Gastroesophageal sphincter (tissue), 4 donors: ENCODE measurements around the gene CEACAM6. TPM values are rescaled to one million over a fixed set of nuclear protein-coding genes. Genes with fewer than 3 reads are reported as not detected.
A peak's percentile ranks its signal among the peaks of the same experiment; 100 is the strongest.
"Not testable (repeated sequence)": the region's sequence is repeated elsewhere in the genome, so short reads cannot be mapped to it uniquely, and the experiment has no call there.

Experiments used
- ATAC-seq: fragments of 150-250 bp; one replicate; pipeline ENCODE4 v1.9.1; 2016; ENCODE audit warnings: mild to moderate bottlenecking, moderate library complexity
- H3K27ac ChIP-seq, 4 donors: fragments of 200-600 bp; sonication (generic) in 3 of 4; 1 replicate in 3 of 4; 2 replicates in 1 of 4; pipeline ENCODE4 v1.5.1; 2016 to 2019
- H3K27me3 ChIP-seq: fragments of 200-600 bp; sonication (generic); one replicate; pipeline ENCODE4 v1.5.1; 2019
- H3K36me3 ChIP-seq, 2 donors: fragments of 200-600 bp; sonication (generic); one replicate each; pipeline ENCODE4 v1.5.1; 2019; ENCODE audit warnings: control low read depth in 1 of 2
- H3K4me1 ChIP-seq, 3 donors: fragments of 200-600 bp; sonication (generic); 1 replicate in 2 of 3; 2 replicates in 1 of 3; pipeline ENCODE4 v1.5.1; 2016 to 2019; ENCODE audit warnings: control low read depth in 2 of 3
- H3K4me3 ChIP-seq, 2 donors: fragments of 200-600 bp; sonication (generic); one replicate each; pipeline ENCODE4 v1.5.1; 2019; ENCODE audit warnings: mild to moderate bottlenecking in 1 of 2, moderate library complexity in 1 of 2
- H3K9me3 ChIP-seq, 3 donors: fragments of 200-600 bp; sonication (generic); one replicate each; pipeline ENCODE4 v1.5.1; 2017 to 2019; ENCODE audit warnings: control low read depth in 2 of 3
- CTCF ChIP-seq, 4 experiments: fragments of 200-600 bp in 2 of 4; fragments of 450-650 bp in 2 of 4; sonication (generic) in 1 of 4; IDR thresholded peaks; one replicate each; pipeline ENCODE4 v1.5.1; 2017 to 2019; ENCODE audit warnings: antibody characterized with exemption in 4 of 4, mild to moderate bottlenecking in 2 of 4, moderate library complexity in 2 of 4
- EP300 ChIP-seq: sonication (generic); formaldehyde crosslinking; IDR thresholded peaks from one replicate; pipeline ENCODE4 v1.6.1; 2017; ENCODE audit warnings: antibody characterized with exemption, mild to moderate bottlenecking
- POLR2A ChIP-seq, 2 donors: fragments of 450-650 bp; IDR thresholded peaks; one replicate each; pipeline ENCODE4 v1.6.1; 2017; ENCODE audit warnings: antibody characterized with exemption in 2 of 2, mild to moderate bottlenecking in 2 of 2, moderate library complexity in 1 of 2
- POLR2AphosphoS5 ChIP-seq: sonication (generic); formaldehyde crosslinking; IDR thresholded peaks from one replicate; pipeline ENCODE4 v1.6.1; 2017; ENCODE audit warnings: antibody characterized with exemption
- WGBS, 2 donors: methylation state at CpG; one replicate each; pipeline ENCODE4 v1.1.5; 2018; ENCODE audit warnings: low coverage in 1 of 2; 5-methylcytosine and 5-hydroxymethylcytosine counted together
- total RNA-seq, 4 donors: library from RNA; depleted of rRNA; stranded (reverse); fragments of >200 nt; gene quantifications; one replicate each; pipeline ENCODE4 v1.1.0, GENCODE V29; 2016

The CEACAM6 gene
- total RNA-seq, 4 donors from 2014 or later, result 0.78 to 30.2 TPM; not detected in 2

DNA sequence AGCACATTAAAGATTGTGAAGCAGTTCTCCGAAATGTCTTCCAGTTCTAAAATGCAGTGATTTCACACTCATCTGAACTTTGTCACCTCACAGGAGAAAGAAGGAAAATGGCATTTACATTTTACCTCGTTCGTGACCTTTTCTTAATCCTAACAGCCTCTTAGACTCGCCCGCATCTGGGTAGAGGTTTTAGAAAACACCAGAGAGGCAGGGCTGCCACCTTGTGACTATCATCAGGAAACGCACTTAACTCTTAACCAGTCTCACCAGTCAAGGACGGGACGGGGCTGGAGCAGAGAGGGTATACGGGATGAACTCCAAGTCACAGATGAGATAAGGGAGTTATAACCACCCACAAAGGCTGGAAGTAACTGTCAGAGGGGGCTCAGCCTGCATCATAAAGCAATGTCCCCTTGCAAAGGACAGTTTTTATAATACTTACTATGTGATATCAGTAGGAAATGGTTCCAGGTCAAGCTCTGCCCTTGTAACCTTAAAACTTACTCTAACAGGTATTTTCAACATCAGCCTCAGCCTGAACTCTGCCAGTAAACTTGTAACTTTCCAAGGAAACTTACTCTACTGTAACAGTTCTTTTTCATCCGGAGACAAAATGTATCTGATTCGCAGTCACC, 8.6 kb upstream of the CEACAM6 start:
- TF ChIP-seq CTCF (IDR thresholded peaks at IDR 0.05) (peak in 2 of 4 experiments; percentile 21 to 35), POLR2A (IDR thresholded peaks at IDR 0.05) (no peak)
- Histone ChIP-seq H3K4me3 (no peak overlapping the region), H3K4me1 (no peaks in the 10 kb centered on the region), H3K27me3 (peaks cover 63% of the 10 kb centered on the region), H3K36me3 (no peaks in the 10 kb centered on the region), H3K27ac (no peak overlapping the region), H3K9me3 (no peaks in the 10 kb centered on the region)
- 24 to 32% methylated on average over 6 to 8 of the region's 11 CpGs for WGBS, 2 donors
- ATAC-seq, result no peak

DNA sequence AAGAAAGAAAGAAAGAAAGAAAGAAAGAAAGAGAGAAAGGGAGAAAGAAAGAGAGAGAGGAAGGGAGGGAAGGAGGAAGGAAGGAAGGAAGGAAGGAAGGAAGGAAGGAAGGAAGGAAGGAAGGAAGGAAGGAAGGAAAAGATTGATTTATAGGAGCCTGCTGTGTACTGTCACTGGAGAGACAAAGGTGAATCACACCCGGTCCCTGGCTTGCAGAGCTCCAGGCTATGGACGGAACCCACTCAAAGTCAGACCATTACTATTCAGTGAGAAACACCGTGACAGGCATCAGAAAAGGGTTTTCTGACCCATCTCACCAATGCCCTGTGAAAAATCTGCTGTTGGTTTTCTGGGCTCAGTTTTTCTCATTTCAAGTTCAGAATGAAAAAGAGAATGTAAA, 7.3 kb upstream of the CEACAM6 start:
- no peak overlapping the region for H3K27ac ChIP-seq
- peaks cover 65% of the 10 kb centered on the region for H3K27me3 ChIP-seq
- no peak overlapping the region for H3K4me3 ChIP-seq
- no peaks in the 10 kb centered on the region for H3K9me3 ChIP-seq
- no peak for TF ChIP-seq EP300
- TF ChIP-seq POLR2A (IDR thresholded peaks at IDR 0.05), result no peak
- no peak for TF ChIP-seq CTCF (IDR thresholded peaks at IDR 0.05)
- no peak for TF ChIP-seq POLR2AphosphoS5
- no peak for ATAC-seq
- 47 to 65% methylated on average over 3 of the region's 3 CpGs for WGBS, 2 donors
- H3K36me3 ChIP-seq, result no peaks in the 10 kb centered on the region
- H3K4me1 ChIP-seq, result no peaks in the 10 kb centered on the region

GRCh38 chr19:41750248-41751134, 4.8 kb upstream of the CEACAM6 start:
- H3K9me3 ChIP-seq, H3K4me1 ChIP-seq, H3K4me3 ChIP-seq, ATAC-seq, H3K27ac ChIP-seq, H3K36me3 ChIP-seq: not testable (repeated sequence)
- H3K27me3 ChIP-seq, result peaks cover 64% of the 10 kb centered on the region
- WGBS, 2 donors, result 41 to 48% methylated on average over 4 of the region's 10 CpGs

DNA sequence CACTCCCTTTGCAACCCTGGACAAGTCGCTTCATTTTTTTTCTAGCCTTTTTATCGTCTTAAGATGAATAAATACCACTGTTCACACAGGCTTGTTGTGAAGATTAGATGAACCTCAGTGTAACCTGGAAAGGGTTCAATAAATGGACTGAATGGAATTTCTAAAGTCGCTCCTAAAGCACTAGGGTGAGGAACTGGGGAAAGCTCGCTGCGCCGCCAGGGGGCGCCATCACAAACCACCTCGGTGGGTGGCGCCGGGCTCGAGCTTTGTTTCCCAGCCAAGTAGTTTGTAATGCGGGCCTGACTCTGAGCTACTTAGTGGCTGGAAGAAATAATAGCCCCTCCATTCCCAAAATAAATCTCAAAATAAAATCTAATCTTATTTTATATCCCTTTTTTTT, 2.2 kb upstream of the CEACAM6 start:
- 4% methylated on average over 10 to 12 of the region's 12 CpGs for WGBS, 2 donors
- ATAC-seq, result no peak
- no peak for TF ChIP-seq EP300
- peak in 2 of 4 experiments; percentile 25 to 63 for TF ChIP-seq CTCF (IDR thresholded peaks at IDR 0.05)
- TF ChIP-seq POLR2A (IDR thresholded peaks at IDR 0.05), result no peak
- TF ChIP-seq POLR2AphosphoS5, result no peak
- Histone ChIP-seq H3K4me3 (no peak overlapping the region), H3K27ac (no peak overlapping the region), H3K4me1 (no peaks in the 10 kb centered on the region), H3K36me3 (no peaks in the 10 kb centered on the region), H3K27me3 (peaks cover 44% of the 10 kb centered on the region), H3K9me3 (no peaks in the 10 kb centered on the region)

DNA sequence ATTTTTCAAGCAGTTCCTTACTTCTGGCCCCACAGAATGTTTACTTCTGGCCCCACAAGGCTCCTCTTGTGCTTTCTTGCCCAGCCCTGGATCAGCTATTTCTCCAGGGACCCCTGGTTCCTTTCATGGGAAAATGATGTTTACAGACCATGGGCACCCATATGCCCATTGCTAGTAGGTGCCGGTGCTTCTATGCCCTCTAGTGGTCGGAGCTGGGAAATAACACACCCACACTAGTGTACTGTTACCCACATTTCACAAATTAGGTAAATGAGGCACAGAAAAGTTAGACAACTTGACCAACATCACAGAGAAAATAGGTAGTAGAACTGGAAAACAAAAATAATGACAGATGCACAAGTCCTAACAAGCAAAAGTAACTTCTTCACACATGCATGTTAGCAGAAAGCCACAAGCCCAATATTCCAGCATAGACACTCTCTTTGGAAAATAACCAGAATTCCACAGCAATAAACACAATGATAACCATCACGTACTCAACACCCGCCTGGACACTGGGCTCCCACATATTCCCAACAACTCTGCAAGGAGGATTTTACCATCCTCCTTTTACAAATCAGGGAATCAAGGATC, 1.3 kb upstream of the CEACAM6 start:
- no peak for TF ChIP-seq POLR2A (IDR thresholded peaks at IDR 0.05)
- peak; percentile 31 to 66 (median 40) for TF ChIP-seq CTCF (IDR thresholded peaks at IDR 0.05)
- no peak for TF ChIP-seq POLR2AphosphoS5
- Histone ChIP-seq H3K4me1 (no peaks in the 10 kb centered on the region), H3K36me3 (no peaks in the 10 kb centered on the region), H3K27ac (no peak overlapping the region), H3K9me3 (no peaks in the 10 kb centered on the region), H3K27me3 (peaks cover 35% of the 10 kb centered on the region), H3K4me3 (no peak overlapping the region)
- ATAC-seq, result no peak
- 4 to 12% methylated on average over 4 of the region's 4 CpGs for WGBS, 2 donors
